Aorta (tissue), 5 donors: ENCODE results near the gene CLBA1. TPM values are rescaled to one million over a fixed set of nuclear protein-coding genes. Genes with fewer than 3 reads are reported as not detected.
"Not testable (repeated sequence)": the region's sequence is repeated elsewhere in the genome, so short reads cannot be mapped to it uniquely, and the experiment has no call there.

Experiments used
- ATAC-seq: fragments of 200-7000 bp; cut with Tn5 transposase; one replicate; pipeline ENCODE4 v1.9.1; 2022; ENCODE audit warnings: moderate library complexity; ENCODE audit not compliant: low FRiP score
- DNase-seq, 2 donors: peaks; one replicate each; pipeline ENCODE4 v3.0.0-alpha.2; 2020
- H3K27ac ChIP-seq, 2 donors: one replicate each; pipeline ENCODE4 v1.5.1; 2013; ENCODE audit warnings: low read length in 2 of 2, mild to moderate bottlenecking in 2 of 2, moderate library complexity in 2 of 2, control low read depth in 1 of 2, inconsistent platforms in 1 of 2, low read depth in 1 of 2
- H3K27me3 ChIP-seq, 2 donors: one replicate each; pipeline ENCODE4 v1.6.1; 2013; ENCODE audit warnings: control low read depth in 1 of 2, low read length in 1 of 2, mild to moderate bottlenecking in 1 of 2, moderate library complexity in 1 of 2; ENCODE audit not compliant: insufficient read depth in 2 of 2, control insufficient read depth in 1 of 2
- H3K36me3 ChIP-seq, 2 donors: one replicate each; pipeline ENCODE4 v1.6.1; 2013; ENCODE audit warnings: control low read depth in 1 of 2, low read length in 1 of 2, mild to moderate bottlenecking in 1 of 2; ENCODE audit not compliant: insufficient read depth in 2 of 2, control insufficient read depth in 1 of 2
- H3K4me1 ChIP-seq, 2 donors: one replicate each; pipeline ENCODE4 v1.6.1; 2013; ENCODE audit warnings: low read length in 2 of 2, control low read depth in 1 of 2, mild to moderate bottlenecking in 1 of 2, moderate library complexity in 1 of 2; ENCODE audit not compliant: insufficient read depth in 2 of 2, control insufficient read depth in 1 of 2
- H3K4me3 ChIP-seq, 2 donors: one replicate each; pipeline ENCODE4 v1.5.1; 2013; ENCODE audit warnings: low read length in 2 of 2, control low read depth in 1 of 2, mild to moderate bottlenecking in 1 of 2
- H3K9me3 ChIP-seq: one replicate; pipeline ENCODE4 v1.6.1; 2013; ENCODE audit warnings: mild to moderate bottlenecking, low read length; ENCODE audit not compliant: control insufficient read depth
- WGBS, 2 donors: extraction: QIAGEN DNeasy Blood & Tissue Kit; methylation state at CpG; one replicate each; pipeline ENCODE4 v1.1.7; 2013; 5-methylcytosine and 5-hydroxymethylcytosine counted together
- intact Hi-C, 2 donors: fragments of 100-400 bp; cut with DNase I; formaldehyde crosslinking; loops; one replicate each; pipeline versions ENCODE4 v1.14.2 to v1.15.0; 2022
- polyA plus RNA-seq, 2 donors: library from polyadenylated mRNA; stranded (reverse); fragments of 200-250 nt; gene quantifications; one replicate each; pipeline ENCODE4 v1.2.3, GENCODE V29; 2013
- total RNA-seq, 2 donors: library from RNA; stranded (reverse); fragmentation: NEBNext Ultra II Directional; extraction: Animal tissue kit (Norgen Biotek cat#: 25700); gene quantifications; one replicate each; pipeline ENCODE4 v1.2.1, GENCODE V29; 2021
- donor health status: healthy with polysubstance abuse.
- donor health status: Bipolar disorder and iron deficiency.
- donor health status: DM: no; HTN: no; CAD: no.
- donor health status: DM: no; HTN: no; CAD: no.
- donor health status: DM: yes; HTN: yes; CAD: no.

Gene CLBA1
- total and polyA plus RNA-seq, 4 donors, result 1.8 to 10.2 (median 3.9) TPM

DNA sequence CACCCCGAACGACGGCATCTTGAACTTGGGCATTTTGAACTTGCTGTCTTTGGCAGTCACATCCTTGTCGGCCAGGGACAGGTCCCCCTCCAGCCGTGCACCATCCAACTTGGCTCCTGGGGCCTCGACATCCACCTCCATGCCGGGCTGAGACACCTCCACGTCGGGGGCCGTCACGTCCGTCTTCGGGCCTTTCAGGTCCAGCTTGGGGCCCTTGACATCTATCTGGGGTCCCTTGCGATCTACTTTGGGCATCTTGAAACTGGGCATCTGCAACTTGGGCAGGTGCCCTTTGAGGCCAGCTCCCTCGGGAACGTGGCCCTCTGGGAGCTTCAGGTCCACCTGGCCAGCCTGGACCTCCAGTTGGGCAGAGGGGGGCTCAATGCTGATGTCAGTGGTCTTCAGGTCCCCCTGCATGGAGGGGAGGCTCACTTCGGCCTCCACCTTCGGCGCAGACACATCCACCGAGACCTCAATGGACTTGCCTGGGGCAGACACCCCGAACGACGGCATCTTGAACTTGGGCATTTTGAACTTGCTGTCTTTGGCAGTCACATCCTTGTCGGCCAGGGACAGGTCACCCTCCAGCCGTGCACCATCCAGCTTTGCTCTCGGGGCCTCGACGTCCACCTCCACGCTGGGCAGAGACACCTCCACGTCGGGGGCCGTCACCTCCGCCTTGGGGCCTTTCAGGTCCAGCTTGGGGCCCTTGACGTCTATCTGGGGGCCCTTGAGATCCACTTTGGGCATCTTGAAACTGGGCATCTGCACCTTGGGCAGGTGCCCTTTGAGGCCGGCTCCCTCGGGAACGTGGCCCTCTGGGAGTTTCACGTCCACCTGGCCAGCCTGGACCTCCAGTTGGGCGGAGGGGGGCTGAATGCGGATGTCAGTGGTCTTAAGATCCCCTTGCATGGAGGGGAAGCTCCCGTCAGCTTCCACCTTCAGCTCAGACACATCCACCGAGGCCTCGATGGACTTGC, 39.3 kb upstream of the CLBA1 start:
- H3K36me3 ChIP-seq, intact Hi-C loops, H3K4me3 ChIP-seq, H3K4me1 ChIP-seq, ATAC-seq, H3K9me3 ChIP-seq, H3K27ac ChIP-seq, H3K27me3 ChIP-seq: not testable (repeated sequence)
- DNase-seq, result peak in 1 of 2 donors; percentile 36
- 93 to 94% methylated on average over 34 to 42 of the region's 43 CpGs for WGBS, 2 donors

DNA sequence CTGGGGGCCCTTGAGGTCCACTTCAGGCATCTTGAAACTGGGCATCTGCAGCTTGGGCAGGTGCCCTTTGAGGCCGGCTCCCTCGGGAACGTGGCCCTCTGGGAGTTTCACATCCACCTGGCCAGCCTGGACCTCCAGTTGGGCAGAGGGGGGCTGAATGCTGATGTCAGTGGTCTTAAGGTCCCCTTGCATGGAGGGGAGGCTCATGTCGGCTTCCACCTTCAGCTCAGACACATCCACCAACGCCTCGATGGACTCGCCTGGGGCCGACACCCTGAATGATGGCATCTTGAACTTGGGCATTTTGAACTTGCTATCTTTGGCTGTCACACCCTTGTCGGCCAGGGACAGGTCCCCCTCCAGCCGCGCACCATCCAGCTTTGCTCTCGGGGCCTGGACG, 38.4 kb upstream of the CLBA1 start:
- 95 to 97% methylated on average over 13 of the region's 13 CpGs for WGBS, 2 donors
- H3K4me3 ChIP-seq, H3K4me1 ChIP-seq, H3K27ac ChIP-seq, DNase-seq, H3K27me3 ChIP-seq, H3K9me3 ChIP-seq, intact Hi-C loops, ATAC-seq, H3K36me3 ChIP-seq: not testable (repeated sequence)

DNA sequence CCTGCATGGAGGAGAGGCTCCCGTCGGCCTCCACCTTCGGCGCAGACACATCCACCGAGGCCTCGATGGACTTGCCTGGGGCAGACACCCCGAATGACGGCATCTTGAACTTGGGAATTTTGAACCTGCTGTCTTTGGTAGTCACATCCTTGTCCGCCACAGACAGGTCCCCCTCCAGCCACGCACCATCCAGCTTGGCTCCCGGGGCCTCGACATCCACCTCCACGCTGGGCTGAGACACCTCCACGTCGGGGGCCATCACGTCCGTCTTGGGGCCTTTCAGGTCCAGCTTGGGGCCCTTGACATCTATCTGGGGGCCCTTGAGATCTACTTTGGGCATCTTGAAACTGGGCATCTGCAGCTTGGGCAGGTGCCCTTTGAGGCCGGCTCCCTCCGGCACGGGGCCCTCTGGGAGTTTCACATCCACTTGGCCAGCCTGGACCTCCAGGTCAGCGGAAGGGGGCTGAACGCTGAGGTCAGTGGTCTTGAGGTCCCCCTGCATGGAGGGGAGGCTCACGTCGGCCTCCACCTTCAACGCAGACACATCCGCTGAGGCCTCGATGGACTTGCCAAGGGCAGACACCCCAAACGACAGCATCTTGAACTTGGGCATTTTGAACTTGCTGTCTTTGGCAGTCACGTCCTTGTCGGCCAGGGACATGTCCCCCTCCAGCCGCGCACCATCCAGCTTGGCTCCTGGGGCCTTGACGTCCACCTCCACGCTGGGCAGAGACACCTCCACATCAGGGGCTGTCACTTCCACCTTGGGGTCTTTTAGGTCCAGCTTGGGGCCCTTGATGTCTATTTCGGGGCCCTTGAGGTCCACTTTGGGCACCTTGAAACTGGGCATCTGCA, 37.5 kb upstream of the CLBA1 start:
- H3K27ac ChIP-seq, H3K27me3 ChIP-seq, DNase-seq, ATAC-seq, H3K9me3 ChIP-seq, H3K36me3 ChIP-seq, intact Hi-C loops, H3K4me1 ChIP-seq, H3K4me3 ChIP-seq: not testable (repeated sequence)
- 95 to 96% methylated on average over 35 of the region's 35 CpGs for WGBS, 2 donors

GRCh38 chr14:104948736-104949031, 36.9 kb upstream of the CLBA1 start:
- Histone ChIP-seq H3K4me3 (no peak overlapping the region), H3K27me3 (no peaks in the 10 kb centered on the region), H3K4me1 (no peaks in the 10 kb centered on the region), H3K36me3 (no peaks in the 10 kb centered on the region), H3K9me3 (no peaks in the 10 kb centered on the region), H3K27ac (no peak overlapping the region)
- intact Hi-C loops, result no loop called here
- 93 to 96% methylated on average over 7 to 9 of the region's 11 CpGs for WGBS, 2 donors
- no peak for ATAC-seq
- no peak for DNase-seq

- DNase-seq, H3K36me3 ChIP-seq, H3K27me3 ChIP-seq, H3K9me3 ChIP-seq, H3K4me1 ChIP-seq, H3K27ac ChIP-seq, intact Hi-C loops, H3K4me3 ChIP-seq, ATAC-seq: not testable (repeated sequence)
- 94 to 95% methylated on average over 21 to 24 of the region's 24 CpGs for WGBS, 2 donors
Measured at GRCh38 chr14:104949406-104949955, 36.1 kb upstream of the CLBA1 start.

DNA sequence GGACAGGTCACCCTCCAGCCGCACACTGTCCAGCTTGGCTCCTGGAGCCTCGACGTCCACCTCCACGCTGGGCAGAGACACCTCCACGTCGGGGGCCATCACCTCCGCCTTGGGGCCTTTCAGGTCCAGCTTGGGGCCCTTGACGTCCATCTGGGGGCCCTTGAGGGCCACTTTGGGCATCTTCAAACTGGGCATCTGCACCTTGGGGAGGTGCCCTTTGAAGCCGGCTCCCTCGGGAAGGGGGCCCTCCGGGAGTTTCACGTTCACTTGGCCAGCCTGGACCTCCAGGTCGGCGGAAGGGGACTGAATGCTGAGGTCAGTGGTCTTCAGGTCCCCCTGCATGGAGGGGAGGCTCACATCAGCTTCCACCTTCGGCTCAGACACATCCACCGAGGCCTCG, 35.6 kb upstream of the CLBA1 start:
- intact Hi-C loops, result no loop called here
- WGBS, 2 donors, result 89 to 93% methylated on average over 17 of the region's 17 CpGs
- H3K36me3 ChIP-seq, result no peaks in the 10 kb centered on the region

GRCh38 chr14:104950701-104951100, 34.9 kb upstream of the CLBA1 start:
- 88 to 91% methylated on average over 11 of the region's 15 CpGs for whole genome bisulfite sequencing, 2 donors
- H3K27me3 ChIP-seq, ATAC-seq, H3K27ac ChIP-seq, intact Hi-C loops, H3K36me3 ChIP-seq, H3K9me3 ChIP-seq, H3K4me1 ChIP-seq, H3K4me3 ChIP-seq: not testable (repeated sequence)
- DNase-seq, result peak in 1 of 2 donors; percentile 31

More for the DNA sequence above, 35.6 kb upstream of the CLBA1 start:
- Histone ChIP-seq H3K4me1 (no peaks in the 10 kb centered on the region), H3K27me3 (no peaks in the 10 kb centered on the region), H3K4me3 (no peak overlapping the region), H3K9me3 (no peaks in the 10 kb centered on the region), H3K27ac (no peak overlapping the region)
- DNase-seq, result peak in 1 of 2 donors; percentile 29
- no peak for ATAC-seq

GRCh38 chr14:104951863-104952657, 33.5 kb upstream of the CLBA1 start:
- intact Hi-C loops, H3K36me3 ChIP-seq, H3K4me1 ChIP-seq, H3K9me3 ChIP-seq, ATAC-seq, H3K27ac ChIP-seq, H3K4me3 ChIP-seq, H3K27me3 ChIP-seq: not testable (repeated sequence)
- peak in 1 of 2 donors; percentile 30 for DNase-seq
- 86 to 89% methylated on average over 28 of the region's 28 CpGs for WGBS, 2 donors
